OCI-LY1 (cell line): Measurements from ENCODE around the gene PRKCA.

Experiments used
- EZH2 ChIP-seq: fragments of 200-600 bp; sonication (generic), shearing (Covaris generic); IDR thresholded peaks from 2 replicates; pipeline ENCODE4 v1.8.0; 2017; ENCODE audit warnings: borderline replicate concordance, mixed run types, mild to moderate bottlenecking, antibody characterized with exemption, low read length, moderate library complexity, mixed read lengths
- TF ChIP-seq, protein P1 (sequence below): fragments of 200-600 bp; sonication (generic), shearing (Covaris generic); IDR thresholded peaks from 2 replicates; pipeline ENCODE4 v1.5.1; 2017; ENCODE audit warnings: mild to moderate bottlenecking, antibody characterized with exemption, low read length, moderate library complexity, mixed read lengths

GRCh38 chr17:66679631-66680517, 377.5 kb downstream of the PRKCA start:
- TF ChIP-seq, protein P1, sequence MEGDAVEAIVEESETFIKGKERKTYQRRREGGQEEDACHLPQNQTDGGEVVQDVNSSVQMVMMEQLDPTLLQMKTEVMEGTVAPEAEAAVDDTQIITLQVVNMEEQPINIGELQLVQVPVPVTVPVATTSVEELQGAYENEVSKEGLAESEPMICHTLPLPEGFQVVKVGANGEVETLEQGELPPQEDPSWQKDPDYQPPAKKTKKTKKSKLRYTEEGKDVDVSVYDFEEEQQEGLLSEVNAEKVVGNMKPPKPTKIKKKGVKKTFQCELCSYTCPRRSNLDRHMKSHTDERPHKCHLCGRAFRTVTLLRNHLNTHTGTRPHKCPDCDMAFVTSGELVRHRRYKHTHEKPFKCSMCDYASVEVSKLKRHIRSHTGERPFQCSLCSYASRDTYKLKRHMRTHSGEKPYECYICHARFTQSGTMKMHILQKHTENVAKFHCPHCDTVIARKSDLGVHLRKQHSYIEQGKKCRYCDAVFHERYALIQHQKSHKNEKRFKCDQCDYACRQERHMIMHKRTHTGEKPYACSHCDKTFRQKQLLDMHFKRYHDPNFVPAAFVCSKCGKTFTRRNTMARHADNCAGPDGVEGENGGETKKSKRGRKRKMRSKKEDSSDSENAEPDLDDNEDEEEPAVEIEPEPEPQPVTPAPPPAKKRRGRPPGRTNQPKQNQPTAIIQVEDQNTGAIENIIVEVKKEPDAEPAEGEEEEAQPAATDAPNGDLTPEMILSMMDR = no peak
- TF ChIP-seq EZH2 = no peak
